NCI-H2029 treated with DMSO at 0.1 percent for 48 hours (cell line): ENCODE data around the gene SRSF8.

Experiments
- DNase-seq: peaks from one replicate; lab custom pipeline; 2025; lab: John Stamatoyannopoulos, UW

Gene SRSF8

GRCh38 chr11:95068549-95068948 is 1.8 kb downstream of the SRSF8 start:
- DNase-seq, result peak; percentile 89

- DNase-seq, result no peak
These were observed 3.8 kb downstream of the SRSF8 start for GRCh38 chr11:95070471-95070870.

- no peak for DNase-seq
These were observed 6.2 kb downstream of the SRSF8 start for GRCh38 chr11:95072948-95073347.

GRCh38 chr11:95074792-95075563 is 8.3 kb downstream of the SRSF8 start:
- DNase-seq, result peak; percentile 25

- DNase-seq, result no peak
These were observed 9.7 kb downstream of the SRSF8 start for GRCh38 chr11:95076416-95076815.

- no peak for DNase-seq
These were observed 10.3 kb downstream of the SRSF8 start for GRCh38 chr11:95076981-95077380.

- DNase-seq, result no peak
These were observed 11.8 kb downstream of the SRSF8 start for GRCh38 chr11:95078526-95078925.

GRCh38 chr11:95081010-95081409 is 14.3 kb downstream of the SRSF8 start:
- DNase-seq, result no peak

- DNase-seq, result no peak
These were observed 14.7 kb downstream of the SRSF8 start for GRCh38 chr11:95081412-95081811.

GRCh38 chr11:95082576-95083001 is 15.9 kb downstream of the SRSF8 start:
- no peak for DNase-seq

- DNase-seq, result no peak
These were observed 17.8 kb downstream of the SRSF8 start for GRCh38 chr11:95084509-95084908.

- no peak for DNase-seq
These were observed 18.5 kb downstream of the SRSF8 start for GRCh38 chr11:95085117-95085816.

GRCh38 chr11:95086151-95086550 is 19.4 kb downstream of the SRSF8 start:
- no peak for DNase-seq

- no peak for DNase-seq
These were observed 20.3 kb downstream of the SRSF8 start for GRCh38 chr11:95086836-95087570.

GRCh38 chr11:95088946-95089619 is 22.4 kb downstream of the SRSF8 start:
- no peak for DNase-seq

- no peak for DNase-seq
These were observed 23.2 kb downstream of the SRSF8 start, which contains the start of gene ENDOD1 for GRCh38 chr11:95089620-95090542. ENDOD1 (plus strand) TSS chr11:95089846; CDS start chr11:95089928, 82 bp downstream.

GRCh38 chr11:95091663-95092180 is 25.0 kb downstream of the SRSF8 start:
- DNase-seq, result no peak

- DNase-seq, result no peak
These were observed 26.0 kb downstream of the SRSF8 start for GRCh38 chr11:95092549-95093324.

GRCh38 chr11:95093548-95093947 is 26.8 kb downstream of the SRSF8 start:
- DNase-seq, result no peak
